Renal cortex interstitium (tissue), 11 donors: ENCODE measurements around the gene TSPAN14. TPM values are rescaled to one million over a fixed set of nuclear protein-coding genes. Genes with fewer than 3 reads are reported as not detected.
"Not testable (repeated sequence)": the region's sequence is repeated elsewhere in the genome, so short reads cannot be mapped to it uniquely, and the experiment has no call there.

Experiments used
- DNase-seq, 11 donors: peaks; one replicate each; pipeline ENCODE4 v3.0.0-alpha.2; 2013; ENCODE audit warnings: low read depth in 9 of 11, low spot score in 4 of 11; ENCODE audit errors: extremely low read depth in 1 of 11
- polyA plus RNA-seq, 3 donors: library from polyadenylated mRNA; unstranded; fragments of 120-200 nt; gene quantifications; one replicate each; pipeline ENCODE4 v1.2.1, GENCODE V29; 2013; ENCODE audit not compliant: insufficient read length in 3 of 3

Gene TSPAN14
- polyA plus RNA-seq, 3 donors: 82.4 to 93.3 (median 86.6) TPM

- no peak for DNase-seq
Measured at GRCh38 chr10:80528901-80529300, 74.8 kb downstream of the TSPAN14 start.

DNA sequence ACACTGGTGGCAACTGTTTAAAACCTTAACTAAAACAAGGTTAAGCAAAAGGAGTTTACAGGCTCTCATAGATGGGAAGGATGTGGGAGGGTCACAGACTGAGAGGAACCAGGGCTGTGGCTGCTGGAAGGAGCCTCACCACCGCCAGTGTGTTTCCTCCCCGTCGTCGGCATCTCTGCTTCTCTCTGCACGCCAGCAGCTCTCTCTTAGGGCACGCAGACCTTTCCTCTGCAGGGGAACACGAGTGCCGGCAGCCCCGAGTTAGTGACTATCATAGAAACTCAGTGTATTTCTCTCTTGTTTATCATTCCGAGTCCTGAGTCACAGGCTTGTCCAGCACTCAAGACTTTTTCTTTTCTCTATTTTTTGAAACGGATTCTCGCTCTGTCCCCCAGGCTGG, 75.5 kb downstream of the TSPAN14 start:
- no peak for DNase-seq

- DNase-seq: no peak
Measured at GRCh38 chr10:80530251-80530650, 76.1 kb downstream of the TSPAN14 start.

- no peak for DNase-seq
Measured at GRCh38 chr10:80530816-80531215, 76.7 kb downstream of the TSPAN14 start.

GRCh38 chr10:80532571-80532970, 78.5 kb downstream of the TSPAN14 start:
- DNase-seq: no peak

- DNase-seq: not testable (repeated sequence)
Measured at GRCh38 chr10:80534059-80534458, 79.9 kb downstream of the TSPAN14 start.

- DNase-seq: not testable (repeated sequence)
Measured at GRCh38 chr10:80534646-80535045, 80.5 kb downstream of the TSPAN14 start.

DNA sequence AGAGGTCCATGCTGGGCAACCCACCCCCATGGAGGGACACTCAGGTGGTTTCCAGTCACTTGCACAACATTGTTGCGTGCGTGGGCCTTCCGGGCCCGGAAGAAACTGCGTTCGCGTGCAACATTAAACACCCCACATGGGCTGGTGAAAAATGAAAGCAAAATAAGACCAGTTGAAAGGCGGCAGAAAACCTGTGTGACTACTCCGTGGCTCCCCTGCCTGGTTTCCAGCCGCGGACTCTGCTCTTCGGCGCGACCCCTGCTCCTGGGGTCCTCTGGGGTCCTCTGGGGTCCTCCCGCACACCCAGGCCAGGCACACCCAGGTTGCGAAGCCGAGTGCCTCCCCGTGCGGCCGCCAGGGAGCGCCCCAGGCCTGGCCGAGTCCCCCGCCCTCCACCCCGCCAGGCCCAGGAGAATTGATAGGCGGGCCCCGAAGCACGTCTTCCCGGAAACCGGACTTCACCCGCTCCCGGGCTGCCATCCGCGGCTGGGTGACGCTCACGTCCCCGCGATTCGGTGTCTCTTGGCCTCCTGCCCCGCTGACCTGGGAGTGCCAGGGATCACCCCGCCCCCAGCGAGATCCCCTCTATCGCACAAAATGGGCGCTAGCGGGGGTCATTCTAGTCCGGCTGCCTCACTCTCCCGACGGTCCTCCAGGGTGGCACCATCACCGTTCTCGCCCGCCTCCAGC, 81.7 kb downstream of the TSPAN14 start:
- DNase-seq: peak in 2 of 11 donors; percentile 28 to 47

DNA sequence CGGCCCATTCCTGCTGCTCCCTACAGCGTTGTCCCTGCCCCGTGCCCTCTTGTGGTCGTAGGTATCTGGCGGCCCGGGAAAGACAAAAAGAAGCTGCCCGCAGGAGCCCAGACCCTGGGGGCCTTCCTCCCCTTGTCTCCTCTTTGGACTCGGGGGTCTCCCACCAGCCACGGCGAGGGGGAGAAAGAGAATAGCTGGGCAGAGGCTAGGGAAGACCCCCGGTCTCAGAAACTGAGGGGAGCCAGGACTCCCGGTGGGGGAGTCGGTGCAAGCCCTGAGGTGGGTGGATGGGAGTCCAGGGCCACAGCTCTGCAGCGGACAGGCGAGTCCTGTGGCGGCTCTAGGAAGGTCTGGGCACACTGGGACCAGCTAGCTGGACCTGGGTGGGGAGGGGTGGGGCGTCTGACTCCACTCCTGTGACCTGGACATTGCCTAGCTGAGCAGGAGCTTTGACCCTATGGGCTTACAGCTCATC, 82.3 kb downstream of the TSPAN14 start:
- no peak for DNase-seq

GRCh38 chr10:80537086-80537735, 83.1 kb downstream of the TSPAN14 start:
- peak in 1 of 11 donors; percentile 28 for DNase-seq

DNA sequence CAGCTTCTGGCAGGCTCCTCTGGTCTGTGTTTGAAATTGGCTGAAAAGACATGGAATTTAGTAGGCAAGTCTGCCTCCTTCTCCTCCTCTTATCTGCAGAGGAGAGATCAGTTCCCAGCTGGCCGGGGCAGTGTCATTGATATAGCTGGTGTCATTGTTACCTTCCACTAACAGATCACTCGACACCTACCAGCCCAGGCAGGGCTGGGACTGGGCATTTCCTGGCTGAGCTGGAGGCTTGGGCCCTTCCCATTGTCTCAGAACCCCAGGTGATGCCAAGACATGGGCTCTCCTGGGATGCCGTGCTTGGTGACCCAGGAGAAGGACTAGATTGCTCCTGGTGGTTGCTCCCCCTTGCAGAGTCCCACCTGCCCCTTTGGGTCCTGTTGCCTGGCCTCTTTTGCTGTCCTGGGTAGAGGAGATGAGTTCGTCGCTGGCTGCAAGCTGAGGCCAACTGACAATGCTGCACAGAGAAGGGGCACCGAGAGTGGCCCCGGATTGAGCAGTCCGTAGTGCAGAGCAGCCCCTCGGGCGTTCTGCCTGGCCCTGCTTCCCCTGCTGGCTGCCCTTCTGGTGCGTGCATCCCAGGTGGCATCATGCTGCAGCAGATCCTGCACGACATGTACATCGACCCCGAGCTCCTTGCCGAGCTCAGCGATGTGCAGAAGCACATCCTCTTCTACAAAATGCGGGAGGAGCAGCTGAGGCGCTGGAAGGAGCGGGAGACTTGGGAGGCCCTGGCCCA, 83.8 kb downstream of the TSPAN14 start, which contains the start of gene SH2D4B:
TSS of gene SH2D4B (plus strand) at position 167 of the 745 bp plus-strand sequence. CDS start at position 597, 430 bp downstream.
- DNase-seq: no peak

GRCh38 chr10:80538481-80539185, 84.5 kb downstream of the TSPAN14 start:
- DNase-seq: no peak

GRCh38 chr10:80539421-80540031, 85.4 kb downstream of the TSPAN14 start:
- DNase-seq: no peak

DNA sequence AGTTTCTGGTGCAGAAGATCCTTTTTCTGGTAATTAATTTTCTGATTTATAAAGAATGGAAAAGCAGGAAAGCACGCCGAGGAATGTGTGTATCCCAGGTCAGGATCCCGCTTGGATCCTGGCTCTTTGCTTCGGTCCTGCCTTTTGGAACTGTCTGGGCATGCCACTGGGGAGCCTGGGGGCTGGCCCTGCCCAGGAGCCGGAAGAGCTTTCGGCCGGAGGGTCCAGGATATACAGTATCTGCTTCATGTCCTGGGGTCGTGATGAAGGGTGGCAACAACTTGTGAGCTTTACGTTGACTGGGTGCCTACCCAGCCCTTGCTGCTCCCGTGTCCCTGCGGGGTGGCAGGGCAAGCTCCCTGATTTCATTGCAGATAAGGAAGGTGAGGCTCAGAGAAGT, 86.0 kb downstream of the TSPAN14 start:
- DNase-seq: no peak

DNA sequence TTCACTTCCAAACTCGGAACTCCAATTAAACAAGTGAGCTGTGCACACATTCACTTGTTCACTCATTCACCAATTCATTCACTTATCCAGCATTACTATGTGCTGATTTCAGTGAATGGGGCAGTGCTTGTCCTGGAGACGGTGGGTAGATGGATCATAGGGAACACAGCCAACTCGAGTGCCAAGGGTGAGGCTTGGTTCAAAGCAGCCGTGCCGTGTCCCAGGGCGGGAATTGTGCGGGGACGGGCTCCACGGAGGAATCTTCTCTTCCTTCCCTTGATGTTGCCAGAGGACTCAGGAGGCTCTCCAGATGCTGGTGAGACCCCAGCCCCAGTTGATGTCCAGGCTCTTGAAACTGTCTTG, 86.5 kb downstream of the TSPAN14 start:
- DNase-seq: no peak

- DNase-seq: no peak
Measured at GRCh38 chr10:80540981-80541750, 87.1 kb downstream of the TSPAN14 start.

GRCh38 chr10:80542053-80542452, 87.9 kb downstream of the TSPAN14 start:
- DNase-seq: no peak

DNA sequence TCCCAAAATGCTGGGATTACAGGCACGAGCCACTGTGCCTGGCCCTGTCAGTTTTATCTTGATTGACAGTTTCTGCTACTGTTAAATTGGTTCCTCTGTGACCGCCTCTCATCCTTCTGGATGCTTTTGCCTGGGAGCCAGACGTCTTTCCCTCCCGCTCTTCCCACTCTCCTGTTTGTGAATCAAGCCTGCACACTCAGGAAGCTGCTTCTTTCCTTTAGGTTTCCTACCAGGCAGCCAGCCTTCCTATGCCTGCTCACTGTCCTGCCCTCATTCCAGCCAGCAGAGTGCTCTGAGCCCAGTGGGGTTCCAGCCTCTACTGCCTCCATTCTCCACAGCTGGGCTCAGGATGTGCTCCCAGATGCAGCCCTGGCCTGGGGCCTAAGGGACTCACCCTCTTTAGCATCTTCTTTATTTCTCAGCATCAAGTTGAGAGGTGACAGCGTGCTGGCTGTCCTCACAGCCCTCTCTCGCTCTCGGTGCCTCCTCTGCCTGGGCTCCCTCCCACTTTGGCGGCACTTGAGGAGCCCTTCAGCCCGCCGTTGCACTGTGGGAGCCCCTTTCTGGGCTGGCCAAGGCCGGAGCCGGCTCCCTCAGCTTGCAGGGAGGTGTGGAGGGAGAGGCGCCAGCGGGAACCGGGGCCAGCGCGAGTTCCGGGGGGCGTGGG, 88.7 kb downstream of the TSPAN14 start:
- no peak for DNase-seq
